AG08396 (cell line): ENCODE results near the gene HYKK.
"Not testable (repeated sequence)": the region's sequence is repeated elsewhere in the genome, so short reads cannot be mapped to it uniquely, and the experiment has no call there.

Experiments
- DNase-seq: peaks from one replicate; pipeline ENCODE4 v3.0.0; 2012; ENCODE audit warnings: low spot score, mixed read lengths

Gene HYKK, protein sequence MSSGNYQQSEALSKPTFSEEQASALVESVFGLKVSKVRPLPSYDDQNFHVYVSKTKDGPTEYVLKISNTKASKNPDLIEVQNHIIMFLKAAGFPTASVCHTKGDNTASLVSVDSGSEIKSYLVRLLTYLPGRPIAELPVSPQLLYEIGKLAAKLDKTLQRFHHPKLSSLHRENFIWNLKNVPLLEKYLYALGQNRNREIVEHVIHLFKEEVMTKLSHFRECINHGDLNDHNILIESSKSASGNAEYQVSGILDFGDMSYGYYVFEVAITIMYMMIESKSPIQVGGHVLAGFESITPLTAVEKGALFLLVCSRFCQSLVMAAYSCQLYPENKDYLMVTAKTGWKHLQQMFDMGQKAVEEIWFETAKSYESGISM

DNA sequence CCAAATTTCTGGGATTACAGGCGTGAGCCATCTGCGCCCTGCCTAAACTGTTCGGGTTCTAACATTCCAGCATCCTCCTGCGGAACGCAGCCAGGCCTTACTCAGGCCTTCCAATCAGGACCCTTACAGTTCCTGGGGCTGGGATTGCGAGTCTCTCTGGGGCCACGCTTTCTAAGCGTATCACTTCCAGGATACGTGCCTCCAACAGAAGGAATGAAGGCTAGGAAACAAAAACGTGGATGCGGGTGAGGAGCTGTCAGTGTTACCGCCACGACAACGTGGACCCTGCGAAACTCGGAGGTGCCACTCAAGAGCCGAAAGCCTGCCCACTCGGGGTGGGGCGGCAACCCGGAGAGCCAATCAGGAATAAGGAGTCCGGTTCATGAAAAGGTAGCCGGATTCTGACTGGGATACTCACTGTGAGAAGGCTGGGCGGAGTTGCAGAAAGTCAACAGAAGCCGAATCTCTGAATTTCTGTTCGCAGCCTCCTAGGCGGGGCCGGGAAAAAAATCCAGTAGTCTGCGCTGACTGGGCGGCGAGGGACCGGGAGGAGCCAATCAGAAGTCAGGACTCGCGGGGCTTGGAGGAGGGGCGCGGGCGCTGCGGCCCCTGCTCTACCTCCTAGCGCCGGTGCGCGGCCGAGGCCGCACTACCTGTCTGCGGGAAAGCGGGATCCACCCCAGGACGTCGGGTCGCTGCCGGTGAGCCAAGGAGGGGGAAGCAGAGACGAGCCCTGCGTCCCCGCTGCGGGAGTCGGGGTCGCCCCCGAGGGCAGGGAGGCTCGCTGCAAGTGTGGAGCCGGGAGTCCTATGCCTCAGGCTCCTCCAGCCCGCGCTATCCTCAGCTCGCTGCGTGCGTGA, at the start of gene HYKK:
Gene HYKK (plus strand): TSS at position 607 of the 860 bp plus-strand sequence. CDS start 5,512 bp downstream, outside the sequence.
- DNase-seq = peak; percentile 96

DNA sequence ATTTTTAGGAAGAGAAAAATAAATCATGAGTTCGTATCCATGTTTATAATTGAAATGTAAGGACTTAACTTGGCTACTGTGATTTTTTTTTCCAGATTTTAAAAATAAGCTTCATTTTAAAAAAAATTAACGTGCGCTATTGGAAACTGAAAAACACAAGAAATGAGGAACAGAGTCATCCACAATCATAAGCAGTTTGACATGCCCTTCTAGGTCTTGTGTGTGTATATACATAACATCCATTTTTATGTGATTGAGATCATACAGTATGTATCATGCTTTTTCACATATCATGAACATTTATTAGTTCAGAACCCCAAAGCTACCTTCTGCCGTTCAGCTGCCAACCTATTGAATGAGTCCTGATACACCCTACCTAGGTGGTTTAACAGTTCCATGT, 46.6 kb upstream of the HYKK start:
- DNase-seq = no peak

DNA sequence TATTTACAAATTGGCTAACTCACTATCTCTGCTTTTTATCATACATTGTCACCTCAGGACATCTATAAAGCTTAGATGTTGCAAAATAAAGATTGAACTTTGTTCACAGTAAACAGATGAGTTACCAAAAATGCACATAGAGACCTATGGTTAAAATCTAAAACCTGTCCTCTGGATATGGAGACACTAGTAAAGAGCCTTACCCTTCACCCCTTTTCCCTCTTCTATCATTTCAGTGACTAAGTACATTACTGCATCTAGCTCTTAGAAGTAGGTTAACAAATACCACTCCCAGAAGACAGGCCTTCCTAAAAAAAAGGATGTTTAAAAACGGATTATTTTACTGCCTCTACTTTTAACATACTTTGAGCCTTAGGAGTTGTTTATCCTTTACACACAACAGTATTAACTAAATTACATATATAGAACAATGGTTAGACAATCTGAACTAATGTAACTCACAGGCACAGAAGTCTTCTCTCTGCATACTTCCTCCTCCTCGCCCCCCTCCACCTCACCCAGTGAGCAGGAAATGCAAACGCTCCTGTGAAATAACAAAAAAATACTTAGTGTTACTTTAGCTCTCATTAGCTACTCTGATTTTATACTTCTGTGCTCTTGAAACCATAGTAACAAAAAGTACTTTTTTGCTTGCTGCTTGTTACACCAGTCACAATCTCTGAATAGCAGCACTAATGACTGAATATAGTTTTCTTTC, 46.0 kb upstream of the HYKK start:
- DNase-seq = no peak

DNA sequence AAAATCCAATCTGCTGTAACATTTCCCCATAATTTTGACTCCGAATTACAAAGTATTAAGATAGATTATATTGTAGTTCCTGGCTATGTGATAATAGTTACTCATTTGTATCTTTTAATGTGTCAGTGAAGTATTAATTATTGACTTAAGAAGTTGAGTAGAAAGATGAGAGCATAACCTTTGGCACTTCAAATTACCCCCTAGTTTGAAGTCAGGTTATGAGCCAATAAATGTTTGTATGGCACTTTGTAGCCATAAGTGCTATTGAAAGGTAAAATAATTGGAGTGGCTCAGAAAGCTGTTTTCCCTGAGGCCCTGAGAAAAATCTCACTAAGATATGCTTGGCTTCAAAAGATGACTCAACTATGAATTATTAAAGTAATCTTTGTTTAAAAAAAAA, 38.3 kb upstream of the HYKK start:
- DNase-seq = no peak

DNA sequence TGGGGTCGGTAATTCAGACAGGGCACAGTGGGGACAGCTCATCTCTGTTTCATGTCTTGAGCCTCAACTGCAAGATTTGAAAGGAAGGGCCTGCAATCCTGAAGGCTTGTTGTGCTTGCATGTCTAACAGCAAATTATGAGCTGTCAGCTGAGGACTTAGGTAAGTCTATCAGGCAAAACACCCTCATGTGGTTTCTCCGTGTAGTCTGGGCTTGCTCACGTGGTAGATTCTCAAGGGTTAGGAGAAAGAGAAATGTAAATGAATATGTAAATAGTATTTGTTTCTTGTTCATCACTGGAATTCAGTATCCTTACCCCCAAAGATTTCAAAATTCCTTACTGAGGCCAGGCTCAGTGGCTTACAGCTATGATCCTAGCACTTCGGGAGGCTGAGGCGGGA, 30.1 kb upstream of the HYKK start:
- no peak for DNase-seq

DNA sequence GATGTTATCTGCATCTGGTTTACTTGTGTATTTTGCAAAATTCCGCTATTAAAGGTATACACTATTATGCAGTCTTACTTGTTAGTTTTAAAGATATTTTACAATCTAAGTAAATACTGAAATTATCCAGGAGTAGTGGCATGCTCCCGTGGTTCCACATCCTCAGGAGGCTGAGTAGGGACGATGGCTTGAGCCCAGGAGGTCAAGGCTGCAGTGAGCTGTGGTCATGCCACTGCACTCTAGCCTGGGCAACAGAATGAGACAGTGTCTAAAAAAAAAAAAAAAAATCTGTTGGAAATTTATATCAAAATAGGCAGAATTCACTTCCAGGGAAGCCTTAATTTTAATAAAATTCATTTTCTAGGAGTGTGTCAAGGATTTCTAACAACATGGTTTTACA, 27.7 kb upstream of the HYKK start:
- no peak for DNase-seq

DNA sequence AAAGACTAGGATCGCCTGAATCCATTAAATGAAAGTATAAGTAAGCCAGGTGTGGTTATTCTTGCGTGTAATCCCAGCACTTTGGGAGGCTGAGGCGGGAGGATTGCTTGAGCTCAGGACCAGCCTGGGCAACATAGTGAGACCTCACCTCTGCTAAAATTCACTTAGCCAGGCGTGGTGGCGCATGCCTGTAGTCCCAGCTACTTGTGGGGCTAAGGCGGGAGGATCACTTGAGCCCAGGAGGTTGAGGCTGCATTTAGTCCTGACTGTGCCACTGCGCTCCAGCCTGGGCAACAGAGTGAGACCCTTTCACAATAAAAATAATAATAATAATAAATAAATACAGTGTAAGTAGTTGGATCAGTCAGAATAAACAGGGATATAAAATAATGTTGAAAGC, 25.5 kb upstream of the HYKK start:
- DNase-seq = no peak

DNA sequence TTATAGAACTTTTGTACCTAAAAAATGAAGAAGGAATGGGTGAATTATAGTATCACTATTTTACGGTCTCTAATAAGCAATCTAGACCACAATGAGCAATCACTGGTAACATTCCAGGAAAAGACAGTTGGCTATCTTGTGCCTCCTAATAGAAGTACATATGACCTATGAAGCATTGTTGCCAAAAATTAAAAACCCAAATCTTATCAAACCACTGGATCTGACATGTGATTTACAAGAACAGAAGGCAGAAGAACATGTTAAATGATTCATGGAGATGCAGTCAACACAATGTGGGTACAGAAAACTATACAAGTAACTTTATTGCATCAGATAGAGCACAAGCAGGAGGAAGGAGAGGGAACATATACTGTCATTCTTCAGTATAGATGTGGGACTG, 14.5 kb upstream of the HYKK start:
- no peak for DNase-seq

DNA sequence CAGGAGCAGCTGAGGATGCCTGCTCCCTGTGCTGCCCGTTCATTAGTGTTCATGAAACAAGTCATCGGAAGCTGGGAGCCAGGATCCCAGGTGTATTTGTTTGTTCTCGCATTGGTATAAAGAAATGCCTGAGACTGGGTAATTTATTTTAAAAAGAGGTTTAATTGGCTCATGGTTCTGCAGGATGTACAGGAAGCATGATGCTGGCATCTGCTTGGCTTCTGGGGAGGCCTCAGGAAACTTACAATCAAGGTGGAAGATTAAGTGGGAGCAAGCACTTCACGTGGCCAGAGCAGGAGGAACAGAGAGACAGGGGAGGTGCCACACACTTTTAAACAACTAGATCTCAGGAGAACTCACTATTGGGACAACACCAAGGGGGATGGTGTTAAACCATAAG, 5.5 kb upstream of the HYKK start:
- DNase-seq = no peak

DNA sequence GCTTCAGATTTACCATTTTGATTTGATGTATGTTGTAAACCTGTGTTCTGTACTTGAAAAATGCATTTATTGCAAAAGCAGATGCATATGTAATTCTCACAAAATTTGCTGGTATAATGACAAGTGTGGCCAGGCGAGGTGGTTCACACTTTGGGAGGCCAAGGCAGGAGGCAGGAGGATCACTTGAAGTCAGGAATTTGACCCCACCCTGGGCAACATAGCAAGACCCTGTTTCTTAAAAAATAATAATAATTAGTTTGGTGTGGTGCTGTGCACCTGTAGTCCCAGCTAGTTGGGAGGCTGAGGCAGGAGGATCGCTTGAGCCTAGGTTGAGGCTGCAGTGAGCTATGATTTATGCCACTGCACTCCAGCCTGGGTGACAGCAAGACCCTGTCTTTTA, 4.7 kb upstream of the HYKK start:
- DNase-seq = no peak

DNA sequence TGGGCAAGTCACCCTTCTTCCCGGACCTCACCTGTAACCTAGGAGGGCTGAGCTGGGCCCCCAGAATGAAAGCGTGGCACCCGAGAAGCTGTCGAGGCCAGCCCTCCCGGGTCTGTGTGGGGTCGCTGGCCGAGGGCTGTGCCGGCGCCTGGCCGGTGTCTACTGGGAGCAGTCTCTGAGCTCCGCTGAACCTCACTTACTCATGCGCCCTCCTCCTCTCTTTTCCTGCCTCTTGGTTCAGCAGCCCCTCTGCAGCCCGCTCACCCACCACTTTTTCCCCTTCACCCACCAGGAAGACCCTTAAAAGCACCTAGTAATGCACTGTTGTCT, 419 bp downstream of the HYKK start:
- DNase-seq = no peak

DNA sequence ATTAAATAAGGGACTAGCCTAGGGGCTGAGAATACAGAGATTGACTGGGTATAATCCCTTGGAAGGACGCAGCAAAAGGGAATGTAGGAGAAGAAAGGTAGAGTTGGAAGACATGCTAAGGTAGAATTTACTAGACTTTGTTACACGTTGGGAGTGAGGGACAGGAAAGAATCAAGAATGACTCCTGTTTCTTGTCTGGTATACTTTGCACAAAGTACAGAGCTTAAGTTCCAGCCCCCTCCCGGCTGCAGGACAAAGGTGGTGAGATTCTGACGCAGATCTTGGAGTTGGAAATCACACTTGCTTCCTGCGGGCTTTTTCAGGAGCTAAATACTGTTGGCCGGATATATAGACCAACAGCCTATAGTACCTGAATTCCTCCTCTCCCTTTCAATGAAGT, 895 bp downstream of the HYKK start:
- no peak for DNase-seq

DNA sequence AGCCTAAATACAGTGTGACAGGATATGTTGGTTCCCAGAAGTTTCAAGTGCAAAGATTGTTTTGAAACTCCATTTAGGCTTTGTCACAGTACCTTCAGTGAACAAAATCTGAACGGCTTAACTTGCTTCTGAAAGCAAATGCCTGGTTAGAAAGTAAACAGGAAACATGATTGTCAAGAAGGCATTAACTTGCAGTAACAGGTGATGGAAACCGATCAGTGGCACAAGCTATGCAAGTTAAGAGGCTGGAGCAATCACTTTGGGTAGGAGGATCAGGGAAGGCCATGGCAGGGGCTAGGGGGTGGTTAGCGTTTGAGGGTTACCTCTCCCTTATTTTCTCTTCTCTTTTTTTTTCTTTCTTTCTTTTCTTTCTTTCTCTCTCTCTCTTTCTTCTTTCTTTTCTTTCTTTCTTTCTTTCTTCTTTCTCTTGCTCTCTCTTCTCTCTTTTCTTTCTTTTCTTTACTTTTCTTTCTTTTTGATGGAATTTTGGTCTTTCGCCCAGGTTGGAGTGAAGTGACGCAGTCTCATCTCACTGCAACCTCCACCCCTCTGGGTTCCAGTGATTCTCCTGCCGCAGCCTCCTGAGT, 2.4 kb downstream of the HYKK start:
- DNase-seq = no peak

DNA sequence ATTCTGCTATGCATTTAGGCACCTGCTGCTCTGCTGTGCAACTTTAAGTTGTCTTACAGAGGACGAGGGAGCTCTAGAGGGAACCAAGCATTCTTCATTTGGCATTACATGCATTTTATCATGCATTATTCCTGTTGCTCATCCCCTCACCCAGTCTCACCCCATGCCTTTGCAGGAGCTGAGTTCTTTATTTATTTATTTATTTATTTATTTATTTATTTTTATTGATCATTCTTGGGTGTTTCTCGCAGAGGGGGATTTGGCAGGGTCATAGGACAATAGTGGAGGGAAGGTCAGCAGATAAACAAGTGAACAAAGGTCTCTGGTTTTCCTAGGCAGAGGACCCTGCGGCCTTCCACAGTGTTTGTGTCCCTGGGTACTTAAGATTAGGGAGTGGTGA, 12.7 kb downstream of the HYKK start:
- not testable (repeated sequence) for DNase-seq

DNA sequence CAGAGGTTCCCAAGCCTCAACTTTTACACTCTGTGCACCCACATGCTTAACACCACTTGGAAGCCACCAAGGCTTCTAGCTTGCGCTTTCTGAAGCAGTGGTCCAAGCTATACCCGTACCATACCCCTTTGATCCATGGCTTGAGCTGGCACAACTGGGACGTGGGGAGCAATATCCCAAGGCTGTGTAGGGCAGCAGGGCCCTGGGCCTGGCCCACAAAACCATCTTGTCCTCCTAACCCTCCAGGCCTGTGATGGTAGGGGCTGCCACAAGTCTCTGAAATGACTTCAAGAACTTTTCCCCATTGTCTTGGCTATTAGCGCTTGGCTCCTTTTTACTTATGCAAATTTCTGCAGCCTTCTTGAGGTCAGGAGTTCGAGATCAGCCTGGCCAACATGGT, 16.9 kb downstream of the HYKK start:
- DNase-seq = no peak

DNA sequence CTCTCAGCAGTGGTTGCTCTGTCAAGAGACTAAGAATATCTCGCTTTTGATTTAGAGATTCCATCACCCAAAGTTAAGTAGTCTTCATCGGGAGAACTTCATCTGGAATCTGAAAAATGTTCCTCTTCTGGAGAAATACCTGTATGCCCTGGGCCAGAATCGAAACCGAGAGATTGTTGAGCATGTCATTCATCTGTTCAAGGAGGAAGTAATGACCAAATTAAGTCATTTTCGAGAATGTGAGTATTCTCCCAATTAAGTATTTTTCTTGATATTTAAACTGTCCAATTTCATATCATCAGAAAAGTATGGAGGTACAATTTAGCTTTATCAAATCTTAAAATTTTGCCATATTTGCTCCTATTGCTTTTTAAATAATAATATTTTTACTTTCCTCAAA, 19.9 kb downstream of the HYKK start:
- DNase-seq = no peak

DNA sequence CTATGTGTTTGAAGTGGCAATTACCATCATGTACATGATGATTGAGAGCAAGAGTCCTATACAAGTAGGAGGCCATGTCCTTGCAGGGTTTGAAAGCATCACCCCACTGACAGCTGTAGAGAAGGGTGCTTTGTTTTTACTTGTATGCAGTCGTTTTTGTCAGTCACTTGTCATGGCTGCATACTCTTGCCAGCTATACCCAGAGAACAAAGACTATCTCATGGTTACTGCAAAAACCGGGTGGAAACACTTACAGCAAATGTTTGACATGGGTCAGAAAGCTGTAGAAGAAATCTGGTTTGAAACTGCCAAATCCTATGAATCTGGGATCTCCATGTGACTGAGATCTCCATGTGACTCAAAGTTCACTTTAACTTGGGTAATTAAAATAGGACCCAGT, 26.0 kb downstream of the HYKK start:
- DNase-seq = no peak

DNA sequence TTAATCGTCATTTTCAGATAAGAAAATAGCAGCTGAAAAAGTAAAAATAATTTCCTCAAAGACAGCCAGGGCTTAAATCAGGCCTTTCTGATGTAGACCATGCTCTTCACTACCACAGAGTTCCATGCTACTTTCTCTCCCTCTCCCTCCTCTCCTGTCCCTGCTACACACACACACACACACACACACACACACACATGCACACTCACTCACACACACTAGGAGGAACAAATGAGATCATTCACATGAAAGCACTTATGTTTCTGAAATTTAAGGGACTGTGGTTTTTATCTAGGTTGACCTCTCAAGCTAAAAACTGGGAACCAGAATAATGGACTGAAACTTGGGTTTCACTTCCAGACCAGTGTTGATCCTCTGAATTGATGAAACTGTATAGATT, 28.8 kb downstream of the HYKK start:
- no peak for DNase-seq

DNA sequence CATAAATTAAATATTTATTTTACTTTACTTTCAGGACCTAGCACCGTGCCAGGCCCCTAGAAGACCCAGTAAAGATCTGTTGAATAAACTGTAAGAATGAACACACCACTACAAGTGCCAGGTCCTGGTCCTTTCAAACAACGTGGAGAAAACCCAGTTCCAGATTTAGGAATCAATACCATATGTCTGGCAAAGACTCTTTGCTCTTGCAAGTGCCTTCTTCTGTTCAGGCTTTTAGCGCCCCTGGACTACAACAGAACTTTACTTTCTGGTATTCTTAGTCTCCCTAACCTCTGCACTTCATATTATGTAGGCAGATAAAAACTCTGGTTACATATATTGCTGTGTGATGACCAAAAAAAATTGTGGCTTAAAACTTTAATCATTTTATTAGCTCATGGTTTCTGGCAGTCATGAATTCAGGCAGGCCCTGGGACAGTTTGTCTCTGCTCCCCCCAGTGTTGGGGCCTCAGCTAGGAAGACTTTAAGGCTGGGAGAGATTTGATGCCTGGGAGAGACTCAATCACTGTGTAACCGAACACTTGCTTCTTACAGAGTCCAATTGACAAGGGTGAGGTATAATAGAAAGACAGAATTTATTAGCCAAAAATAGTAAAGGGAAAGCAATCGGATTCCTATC, 30.0 kb downstream of the HYKK start:
- no peak for DNase-seq

DNA sequence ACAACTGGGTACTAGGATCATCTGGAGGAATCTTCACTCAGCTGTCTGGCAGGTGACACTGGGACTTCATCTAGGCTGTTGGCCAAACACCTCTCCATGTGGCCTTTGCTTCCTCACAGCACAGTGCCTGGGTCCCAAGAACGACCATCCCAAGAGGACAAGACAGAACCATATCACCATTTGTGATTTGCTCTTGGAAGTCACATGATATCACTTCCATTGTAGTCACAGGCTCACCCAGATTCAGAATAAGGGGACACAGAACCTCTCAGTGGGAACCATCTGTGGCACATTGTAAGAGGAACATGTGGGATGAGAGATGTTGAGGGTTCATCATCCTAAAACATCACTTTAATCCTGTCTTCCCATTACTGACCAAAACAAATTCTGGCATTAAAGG, 31.0 kb downstream of the HYKK start:
- no peak for DNase-seq

DNA sequence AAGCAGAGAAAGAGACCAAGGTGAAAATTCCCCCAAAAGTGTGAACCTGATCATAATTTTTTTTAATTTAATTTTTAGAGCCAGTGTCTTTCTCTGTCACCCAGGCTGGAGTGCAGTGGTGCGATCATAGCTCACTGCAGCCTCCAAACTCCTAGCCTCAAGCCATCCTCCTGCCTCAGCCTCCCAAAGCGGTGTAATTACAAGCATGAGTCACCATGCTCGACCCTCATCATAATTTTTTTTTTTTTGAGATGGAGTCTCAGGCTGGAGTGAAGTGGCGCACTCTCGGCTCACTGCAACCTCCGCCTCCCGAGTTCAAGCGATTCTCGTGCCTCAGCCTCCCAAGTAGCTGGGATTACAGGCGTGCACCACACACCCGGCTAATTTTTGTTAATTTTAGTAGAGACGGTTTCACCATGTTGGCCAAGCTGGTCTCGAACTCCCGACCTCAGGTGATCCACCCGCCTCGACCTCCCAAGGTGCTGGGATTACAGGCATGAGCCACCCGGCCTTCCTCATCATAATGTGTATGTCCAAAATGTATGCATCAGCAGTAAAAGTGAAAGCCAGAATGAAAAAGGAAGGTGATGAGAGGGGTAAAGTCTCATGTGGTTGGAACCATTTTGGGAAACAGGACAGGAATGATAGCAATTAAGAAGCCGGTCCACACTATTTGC, 32.2 kb downstream of the HYKK start:
- DNase-seq = not testable (repeated sequence)
